ENCODE results near the gene TCF25.

The TCF25 gene

DNA sequence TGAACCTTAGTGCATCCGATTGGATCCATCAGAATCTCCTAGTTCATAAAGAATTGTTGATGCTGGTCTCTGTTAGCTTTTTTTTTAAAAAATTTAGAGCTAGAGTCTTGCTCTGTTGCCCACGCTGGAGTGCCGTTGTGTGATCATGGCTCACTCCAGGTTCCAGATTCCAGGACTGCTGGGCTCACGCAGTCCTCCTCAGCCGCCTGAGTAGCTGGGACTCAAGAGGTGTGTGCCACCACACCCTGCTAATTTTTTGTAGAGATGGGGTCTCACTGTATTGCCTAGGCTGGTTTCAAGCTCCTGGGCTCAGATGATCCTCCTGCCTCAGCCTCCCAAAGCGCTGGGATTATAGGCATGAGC is 8.0 kb downstream of the TCF25 start:
- DNase-seq = no peak

DNA sequence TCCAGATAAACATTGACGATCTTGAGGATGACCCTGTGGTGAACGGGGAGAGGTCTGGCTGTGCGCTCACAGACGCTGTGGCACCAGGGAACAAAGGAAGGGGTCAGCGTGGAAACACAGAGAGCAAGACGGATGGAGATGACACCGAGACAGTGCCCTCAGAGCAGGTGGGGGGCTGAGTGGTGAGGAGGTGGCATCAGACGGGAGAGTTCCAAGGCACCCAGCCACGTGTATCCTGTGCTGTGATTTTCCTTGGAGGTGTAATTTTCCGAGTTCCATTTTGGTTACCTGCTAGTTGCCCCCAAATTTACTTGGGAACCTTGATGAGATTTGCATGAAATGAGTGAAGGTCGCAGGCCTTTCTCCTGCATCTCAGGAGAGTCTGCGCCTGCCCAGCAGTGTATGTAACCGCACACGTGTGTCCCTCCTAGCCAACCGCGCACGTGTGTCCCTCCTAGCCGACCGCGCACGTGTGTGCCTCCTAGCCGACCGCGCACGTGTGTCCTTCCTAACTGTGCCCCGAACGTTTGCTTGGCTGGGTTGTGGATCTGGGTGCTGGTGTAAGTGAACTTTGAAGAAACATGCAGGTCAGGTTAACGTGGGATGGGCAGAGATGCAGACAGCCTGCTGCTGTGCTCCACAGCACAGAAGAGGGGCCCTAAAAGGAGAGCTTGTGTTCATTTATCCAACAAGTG is 10.1 kb downstream of the TCF25 start:
- DNase-seq = no peak

DNA sequence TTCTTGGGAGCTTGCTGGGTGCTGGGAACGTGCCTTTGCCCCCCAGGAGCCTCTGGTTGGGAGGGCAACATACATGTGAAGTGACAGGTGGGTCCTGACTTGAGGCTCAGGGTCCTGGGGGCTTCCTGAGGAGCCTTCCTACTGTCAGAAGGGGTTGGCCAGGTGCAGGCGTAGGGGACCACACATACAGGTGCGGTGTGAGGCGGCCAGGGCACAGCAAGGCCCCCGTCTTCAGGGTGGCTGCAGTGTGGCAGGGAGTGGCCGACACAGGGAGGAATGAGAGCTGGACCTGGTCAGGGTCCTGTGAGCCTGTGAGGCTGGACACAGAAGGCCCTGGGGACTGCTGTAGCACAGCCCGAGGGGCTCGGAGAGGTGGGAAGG is 10.6 kb downstream of the TCF25 start:
- no peak for DNase-seq

DNA sequence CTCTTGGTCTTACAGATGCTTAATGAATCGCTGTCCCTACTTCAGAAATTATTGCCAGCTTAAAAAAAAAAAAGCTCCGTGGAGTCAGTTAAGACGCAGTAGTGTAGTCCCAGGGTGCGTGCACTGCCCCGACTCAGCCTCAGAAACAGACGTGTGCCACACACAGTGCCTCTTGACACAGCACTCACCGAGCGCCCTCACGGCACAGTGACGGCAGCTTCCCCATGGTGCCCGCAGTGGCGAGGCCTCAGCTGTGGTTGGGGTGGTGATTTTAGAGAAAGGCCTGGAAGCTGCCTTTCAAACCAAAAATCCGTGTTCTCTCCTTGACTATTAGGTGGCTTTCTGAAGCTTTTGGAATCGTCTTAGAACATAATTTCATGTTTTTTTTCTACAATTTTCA is 13.9 kb downstream of the TCF25 start:
- DNase-seq = no peak

DNA sequence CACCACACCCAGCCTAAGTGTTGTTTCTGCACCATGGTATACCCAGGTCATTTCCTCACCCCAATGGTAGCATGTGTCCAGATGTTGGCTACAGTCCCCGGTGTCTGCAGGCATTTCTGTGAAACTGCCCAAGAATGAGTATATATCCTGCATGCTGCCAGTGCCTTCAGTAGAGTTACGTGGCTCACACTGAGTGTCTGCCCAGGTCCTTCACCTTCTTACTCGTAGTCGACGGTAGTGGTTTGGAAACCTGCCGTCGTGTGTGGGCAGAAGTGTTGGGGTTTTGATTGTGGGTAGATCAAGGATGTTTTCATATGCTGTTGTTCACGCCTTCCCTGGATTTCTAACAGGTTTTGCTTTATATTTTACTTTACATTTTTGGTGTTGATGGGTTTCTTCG is 16.8 kb downstream of the TCF25 start:
- no peak for DNase-seq

DNA sequence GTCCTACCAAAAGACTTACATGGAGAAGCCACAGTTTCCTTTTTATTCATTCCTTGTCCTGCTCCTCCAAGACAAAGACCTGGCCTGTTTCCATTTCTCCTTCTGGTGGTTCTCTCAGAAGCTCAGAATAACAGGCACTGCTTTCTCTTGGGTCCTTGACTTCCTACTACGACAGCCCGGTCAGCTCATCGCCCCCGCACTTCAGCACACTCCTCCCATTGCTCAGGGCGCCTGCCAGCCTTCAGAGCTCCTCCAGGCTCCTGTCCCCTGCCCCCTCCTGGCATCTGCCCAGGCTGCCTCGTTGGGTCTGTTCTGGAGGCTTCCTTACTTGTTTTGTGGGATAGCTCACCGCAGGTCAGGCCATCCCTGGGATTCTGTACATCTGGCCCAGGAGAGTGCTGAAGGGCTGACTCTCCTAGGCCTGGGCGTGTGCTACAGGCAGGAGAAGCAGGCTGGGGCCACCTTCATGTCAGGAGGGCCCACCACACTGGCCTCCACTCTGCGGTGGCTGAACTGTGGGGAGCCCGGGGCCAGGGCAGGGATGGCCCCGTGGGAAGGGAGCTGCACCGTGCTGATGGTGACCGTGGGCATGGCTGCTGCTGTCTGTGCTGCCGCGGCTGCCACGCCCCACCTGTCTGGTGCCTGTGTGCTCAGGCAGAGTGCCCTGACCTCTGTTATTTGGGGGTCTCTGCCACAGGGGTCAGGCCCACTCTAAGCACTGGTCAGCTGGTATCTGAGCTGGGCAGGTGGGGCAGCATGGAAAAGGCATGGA is 17.7 kb downstream of the TCF25 start:
- DNase-seq = no peak

DNA sequence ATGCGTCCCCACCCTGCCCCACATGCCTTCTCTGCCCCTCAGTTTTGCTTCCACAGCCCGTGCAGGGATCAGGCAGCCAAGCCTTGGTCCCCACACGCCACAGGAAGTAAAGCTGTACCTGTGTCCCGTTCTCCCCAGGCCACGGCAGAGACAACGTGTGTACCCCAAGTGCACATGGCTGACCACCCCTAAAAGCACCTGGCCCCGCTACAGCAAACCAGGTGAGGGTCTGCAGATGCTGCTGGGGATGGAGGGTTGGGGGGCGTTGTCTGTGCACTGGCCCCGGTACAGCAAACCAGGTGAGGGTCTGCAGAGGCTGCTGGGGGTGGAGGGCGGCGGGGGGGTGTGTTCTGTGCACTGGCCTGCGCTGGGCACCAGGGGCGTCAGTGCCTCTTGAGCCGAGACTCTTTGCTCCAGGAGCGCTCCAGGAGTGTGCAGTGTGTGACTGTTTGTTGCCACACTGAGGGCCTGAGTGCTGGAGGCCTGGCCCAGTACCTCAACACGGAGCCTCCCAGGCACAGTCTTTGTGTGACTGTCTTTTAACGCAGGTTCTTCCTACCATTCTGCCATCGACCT is 18.8 kb downstream of the TCF25 start:
- DNase-seq = no peak

DNA sequence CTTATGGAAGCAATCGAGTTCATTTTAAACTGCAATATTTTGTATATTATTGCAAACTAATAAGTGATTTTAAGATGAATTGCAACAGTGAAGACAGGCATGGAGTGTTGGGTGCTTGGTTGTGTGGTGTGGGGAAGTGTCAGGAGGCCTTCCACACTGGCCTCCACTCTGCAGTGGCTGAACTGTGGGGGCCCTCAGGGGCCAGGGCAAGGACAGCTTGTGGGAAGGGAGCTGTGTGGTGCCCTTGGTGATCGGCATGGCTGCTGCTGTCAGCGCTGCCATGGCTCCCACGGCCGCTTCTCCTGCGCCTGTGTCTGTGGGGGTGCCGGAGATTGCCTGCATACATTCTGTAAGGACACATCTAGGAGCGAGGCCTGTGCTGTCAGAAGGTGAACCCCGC is 19.2 kb downstream of the TCF25 start:
- no peak for DNase-seq

DNA sequence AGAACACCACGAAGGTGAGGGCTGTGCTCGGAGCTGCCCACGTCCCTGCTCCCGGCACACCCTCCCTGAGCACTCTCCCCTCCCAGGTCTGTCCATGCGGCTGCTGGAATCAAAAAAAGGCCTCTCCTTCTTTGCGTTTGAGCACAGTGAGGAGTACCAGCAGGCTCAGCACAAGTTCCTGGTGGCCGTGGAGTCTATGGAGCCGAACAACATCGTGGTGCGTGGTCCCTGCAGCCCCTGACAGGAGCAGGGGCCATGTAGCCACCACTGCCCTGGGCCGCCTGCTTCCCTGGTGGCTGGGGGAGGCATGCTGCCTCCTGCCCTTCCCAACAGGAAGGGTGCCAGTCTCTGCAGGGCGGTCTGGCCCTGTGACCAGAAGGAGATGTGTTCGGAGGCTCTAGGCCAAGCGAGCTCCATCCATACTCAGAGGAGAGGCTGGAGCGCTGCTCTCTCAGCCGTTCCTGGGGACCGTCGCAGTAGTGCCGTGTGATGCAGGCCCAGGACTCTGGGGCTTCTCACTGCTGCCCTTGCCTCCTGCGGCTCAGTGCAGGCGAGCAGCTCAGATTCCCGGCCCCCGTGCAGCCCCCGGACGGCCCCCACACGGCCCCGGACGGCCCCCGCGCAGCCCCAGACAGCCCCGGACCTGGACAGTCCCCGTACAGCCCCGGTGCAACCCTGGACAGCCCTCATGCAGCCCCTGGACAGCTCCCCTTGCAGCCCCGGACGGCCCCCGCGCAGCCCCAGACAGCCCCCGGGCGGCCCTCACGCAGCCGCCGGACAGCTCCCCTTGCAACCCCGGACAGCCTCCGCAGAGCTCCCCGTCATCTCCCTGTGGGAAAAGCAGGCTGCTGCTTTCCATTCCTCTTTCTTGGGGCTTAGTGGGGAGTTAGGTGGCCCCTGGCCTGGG is 20.5 kb downstream of the TCF25 start:
- no peak for DNase-seq

DNA sequence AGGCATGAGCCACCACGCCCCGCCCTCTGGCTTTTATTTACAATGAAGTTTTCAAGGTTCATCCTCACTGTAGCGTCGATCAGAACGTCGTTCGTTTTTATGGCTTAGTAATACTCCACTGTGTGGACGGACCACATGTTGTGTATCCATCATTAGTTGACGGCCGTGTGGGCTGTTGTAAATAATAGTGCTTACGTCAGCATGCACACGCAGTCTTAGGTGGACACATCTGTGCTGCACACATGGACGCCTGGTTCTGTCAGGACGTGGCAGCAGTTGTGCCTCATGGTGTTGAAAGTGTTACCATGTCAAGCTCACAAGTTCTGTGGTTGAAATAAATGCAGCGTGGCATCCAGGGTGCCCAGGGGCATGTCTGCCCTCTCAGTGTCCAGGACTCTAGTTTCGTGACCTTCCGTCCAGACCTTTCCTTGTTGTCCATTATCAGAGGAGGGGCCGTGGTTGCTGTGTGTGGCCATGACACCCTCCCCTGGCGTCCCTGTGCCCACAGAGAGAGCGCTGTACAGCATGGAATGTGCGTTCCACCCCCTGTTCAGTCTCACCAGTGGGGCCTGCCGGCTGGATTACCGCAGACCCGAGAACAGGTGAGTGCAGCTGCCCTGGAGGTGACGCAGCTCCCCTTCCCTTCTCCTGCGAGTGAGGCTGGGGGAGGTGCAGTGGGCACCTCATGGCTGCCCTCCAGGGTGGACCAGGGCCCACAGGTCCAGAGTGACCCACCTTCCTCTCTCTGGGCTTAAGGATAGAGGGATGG is 22.3 kb downstream of the TCF25 start:
- no peak for DNase-seq

DNA sequence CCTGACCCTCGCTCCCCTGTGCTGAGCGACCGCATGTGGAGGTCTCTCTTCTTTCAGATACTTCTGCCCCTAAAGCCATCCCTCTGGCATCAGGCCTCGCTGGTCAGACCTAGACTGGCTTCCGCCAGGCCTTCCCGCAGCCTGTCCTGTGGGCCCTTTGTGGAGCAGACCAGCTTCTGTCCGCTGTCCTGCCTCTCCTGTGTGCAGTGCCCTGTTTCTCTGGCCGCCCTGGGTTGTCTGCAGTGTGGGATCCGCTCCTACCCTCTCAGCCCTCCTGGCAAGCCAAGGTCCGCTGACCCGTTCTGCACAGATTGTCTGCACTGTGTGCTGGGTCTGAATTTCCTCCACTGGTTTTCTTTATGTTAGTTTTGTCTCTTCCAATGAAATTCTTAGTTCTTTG is 23.8 kb downstream of the TCF25 start:
- DNase-seq = no peak

DNA sequence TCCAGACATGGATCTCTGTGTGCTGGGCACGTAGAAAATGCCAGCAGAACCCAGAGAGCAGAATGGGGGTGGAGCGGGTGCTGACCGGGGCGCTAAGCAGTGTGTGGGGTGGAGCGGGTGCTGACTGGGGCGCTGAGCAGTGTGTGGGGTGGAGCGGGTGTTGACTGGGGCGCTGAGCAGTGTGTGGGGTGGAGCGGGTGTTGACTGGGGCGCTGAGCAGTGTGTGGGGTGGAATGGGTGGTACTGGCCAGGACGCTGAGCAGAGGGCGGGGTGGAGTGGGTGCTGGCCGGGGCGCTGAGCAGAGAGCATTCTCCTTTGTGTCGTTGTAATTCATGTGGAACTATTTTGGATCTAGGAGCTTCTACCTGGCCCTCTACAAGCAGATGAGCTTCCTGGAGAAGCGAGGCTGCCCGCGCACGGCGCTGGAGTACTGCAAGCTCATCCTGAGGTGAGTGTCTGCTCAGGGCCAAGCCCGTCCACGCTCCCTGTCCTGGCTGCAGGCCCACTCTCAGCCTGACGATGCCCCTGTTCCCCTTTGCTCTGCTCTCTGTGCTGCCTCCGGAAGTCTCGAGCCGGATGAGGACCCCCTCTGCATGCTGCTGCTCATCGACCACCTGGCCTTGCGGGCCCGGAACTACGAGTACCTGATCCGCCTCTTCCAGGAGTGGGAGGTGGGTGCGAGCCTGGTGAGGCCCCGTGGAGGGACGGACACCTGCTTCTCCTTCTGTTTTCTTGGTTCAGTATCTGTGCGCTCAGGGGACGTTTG is 25.0 kb downstream of the TCF25 start:
- DNase-seq = no peak

DNA sequence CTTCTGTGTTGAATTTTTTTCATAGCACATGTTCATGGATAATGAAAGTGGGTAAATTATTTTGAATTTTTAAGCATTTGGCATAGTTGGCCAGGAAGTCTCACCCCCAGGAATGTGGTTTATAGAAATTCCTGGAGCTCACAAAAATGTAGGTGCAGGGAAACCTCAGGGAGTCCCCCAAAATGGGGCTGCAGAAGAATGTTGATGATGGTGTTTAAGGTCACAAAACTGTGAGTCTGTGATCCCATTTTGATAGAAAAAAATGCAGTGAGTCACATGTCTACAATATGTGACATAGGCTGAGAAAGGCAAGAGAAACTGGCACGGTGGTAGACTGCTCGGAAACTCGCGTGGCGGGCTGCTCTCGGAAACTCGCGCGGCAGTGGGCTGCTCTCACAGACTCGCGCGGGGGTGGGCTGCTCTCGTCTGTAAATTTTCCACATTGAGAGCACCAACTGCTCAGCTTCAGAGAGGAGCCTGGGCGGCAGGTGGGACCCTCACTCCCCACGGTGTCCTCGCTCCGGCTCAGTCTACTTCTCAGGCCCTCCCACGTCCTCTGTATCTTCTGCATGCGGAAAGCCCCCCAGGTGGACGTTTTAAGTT is 26.6 kb downstream of the TCF25 start:
- no peak for DNase-seq

DNA sequence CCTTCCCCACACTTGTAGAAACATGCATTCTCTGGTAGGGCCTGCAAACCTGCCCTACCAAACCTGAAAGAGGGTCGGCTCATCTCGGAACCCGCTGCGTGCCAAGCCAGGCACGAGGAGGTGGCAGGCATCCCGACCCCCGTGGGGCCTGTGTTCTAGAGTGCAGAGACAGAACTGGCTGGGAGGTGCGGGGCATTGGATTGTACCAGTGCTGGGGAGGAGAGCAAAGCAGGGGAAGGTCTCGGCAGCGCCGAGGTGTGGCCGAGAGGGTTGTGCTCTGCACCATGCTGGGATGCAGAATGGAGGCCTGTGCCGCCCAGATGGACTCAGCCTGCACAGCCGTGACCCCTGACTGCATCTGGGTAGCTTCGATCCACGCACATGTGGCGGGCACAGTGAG is 27.5 kb downstream of the TCF25 start:
- DNase-seq = no peak

DNA sequence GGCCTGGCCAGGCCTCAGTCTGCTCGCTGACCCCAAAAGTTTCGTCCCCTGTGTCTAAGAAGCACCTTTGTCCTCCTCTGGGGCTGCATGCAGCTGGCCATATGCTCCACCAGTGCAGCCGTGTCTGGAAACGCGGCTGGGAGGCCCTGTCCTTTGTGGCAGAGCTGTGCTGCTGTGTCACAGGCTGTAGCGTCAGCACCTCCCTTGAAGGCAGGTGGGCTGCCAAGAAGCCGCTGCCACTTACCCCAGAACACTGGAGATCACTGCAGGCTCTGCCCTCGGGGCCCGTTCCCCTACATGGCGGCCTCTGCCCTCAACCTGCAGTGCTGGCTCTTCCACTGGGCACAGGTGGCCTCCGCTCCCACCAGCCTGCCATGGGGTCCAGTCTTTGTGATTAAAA is 29.6 kb downstream of the TCF25 start:
- no peak for DNase-seq

DNA sequence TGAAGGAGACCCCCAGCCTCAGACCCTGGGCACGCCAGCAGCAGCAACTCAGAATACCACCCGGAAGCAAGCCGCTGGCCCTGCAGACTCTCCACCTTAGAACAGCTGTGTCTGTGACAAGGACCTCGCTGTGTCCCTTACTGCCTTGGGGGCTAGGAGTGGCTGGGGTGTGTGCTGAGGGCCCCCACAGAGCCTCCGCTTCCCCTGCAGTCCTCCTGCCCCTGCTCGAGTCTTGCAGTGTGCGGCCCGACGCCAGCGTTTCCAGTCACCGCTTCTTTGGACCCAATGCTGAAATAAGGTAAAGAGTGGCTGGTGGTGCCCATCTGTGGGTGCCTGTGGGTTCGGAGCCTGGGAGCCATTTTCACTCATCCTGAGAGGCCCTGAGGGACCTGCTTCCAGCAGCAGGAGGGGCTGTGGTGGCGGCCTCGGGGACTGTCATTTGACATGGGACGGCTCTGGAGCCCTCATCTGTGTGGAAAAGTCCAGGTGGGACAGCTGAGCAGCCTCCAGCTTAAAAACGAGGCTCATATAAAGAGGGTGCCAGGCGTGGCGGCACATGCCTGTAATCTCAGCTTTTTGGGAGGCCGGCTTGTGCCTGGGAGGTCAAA is 30.6 kb downstream of the TCF25 start:
- DNase-seq = no peak

DNA sequence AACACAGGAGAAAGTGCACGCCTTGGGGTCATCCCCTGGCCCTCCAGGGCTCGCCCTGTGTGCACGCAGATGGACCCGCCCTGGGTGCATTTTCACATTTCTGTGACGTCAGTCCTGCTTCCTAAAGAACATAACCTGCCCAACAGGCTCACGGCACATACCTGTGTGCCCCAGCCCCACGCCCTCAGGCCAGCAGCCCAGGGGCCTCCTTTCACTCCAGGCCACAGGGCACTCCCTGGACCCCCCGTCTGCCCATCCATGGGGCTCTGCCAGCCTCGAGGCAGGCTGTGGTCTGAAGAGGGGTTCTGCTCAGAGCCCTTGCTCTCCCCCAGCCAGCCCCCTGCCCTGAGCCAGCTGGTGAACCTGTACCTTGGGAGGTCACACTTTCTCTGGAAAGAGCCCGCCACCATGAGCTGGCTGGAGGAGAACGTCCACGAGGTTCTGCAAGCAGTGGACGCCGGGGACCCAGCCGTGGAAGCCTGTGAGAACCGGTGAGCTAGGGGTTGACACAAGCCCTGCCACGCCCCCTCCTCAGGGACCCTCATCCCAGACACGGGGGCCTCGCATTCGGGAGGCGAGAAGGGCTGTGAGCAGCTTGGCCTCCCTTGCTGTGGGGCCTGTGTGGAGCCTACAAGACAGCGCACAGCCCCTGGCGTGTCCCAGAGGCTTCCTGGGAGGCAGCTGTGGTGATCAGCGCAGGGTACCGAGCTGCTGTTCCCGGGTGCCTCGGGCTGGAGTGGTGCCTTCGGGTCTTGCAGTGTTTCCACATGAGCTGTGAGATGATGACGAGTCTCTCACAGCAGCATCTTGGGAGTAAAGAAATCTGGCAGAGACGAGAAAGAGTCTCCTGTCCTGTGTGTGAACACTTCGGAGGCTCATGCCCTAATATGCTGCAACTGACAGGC is 31.5 kb downstream of the TCF25 start:
- DNase-seq = no peak

DNA sequence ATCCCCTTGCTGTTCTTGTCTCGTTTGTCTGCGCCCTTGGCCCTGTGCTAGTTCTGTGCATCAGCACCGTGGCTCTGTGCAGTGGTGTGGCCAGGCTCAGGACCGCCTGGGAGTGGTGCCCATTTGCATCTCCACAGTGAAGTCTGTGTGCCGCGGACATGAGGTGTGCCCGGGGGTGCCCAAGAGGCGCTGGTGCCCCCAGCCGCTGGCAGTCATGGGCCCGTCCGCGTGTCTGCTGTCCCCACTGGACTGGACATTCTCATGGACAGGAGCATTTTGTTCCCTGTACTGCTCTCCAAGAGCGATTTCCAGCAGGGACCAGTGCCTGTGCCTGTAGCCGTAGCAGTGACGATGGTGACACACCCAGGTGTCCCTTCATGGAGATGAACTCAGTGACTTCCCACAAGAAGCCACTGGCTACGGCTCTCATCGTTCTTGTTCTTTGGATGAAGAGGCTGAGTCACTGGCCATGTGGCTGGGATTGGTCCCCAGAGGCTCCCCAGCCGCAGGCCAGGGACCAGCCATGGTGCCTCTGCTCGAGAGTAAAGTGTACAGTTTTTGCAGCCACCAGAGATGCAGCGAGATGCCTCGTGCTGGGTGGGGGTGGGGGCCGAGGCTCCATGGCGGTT is 32.2 kb downstream of the TCF25 start:
- DNase-seq = no peak
